K562 (cell line): ENCODE data around the gene ZRANB1.

Source experiments
- CBX3 ChIP-seq, 2 experiments: IDR thresholded peaks; 1 replicate in 1 of 2; 2 replicates in 1 of 2; pipeline ENCODE4 v1.6.1; 2012; ENCODE audit warnings: inconsistent platforms in 2 of 2, low read length in 2 of 2, borderline replicate concordance in 1 of 2, control low read depth in 1 of 2
- POLR2AphosphoS5 ChIP-seq: IDR thresholded peaks from 2 replicates; pipeline ENCODE4 v1.6.1; 2011; ENCODE audit warnings: mild to moderate bottlenecking, low read depth, low read length, moderate library complexity; ENCODE audit not compliant: control insufficient read depth, insufficient read depth
- TBL1XR1 ChIP-seq, 2 experiments: IDR thresholded peaks; 2 replicates each; pipeline ENCODE4 v1.6.1; 2012; ENCODE audit warnings: improper control_type of control experiment in 2 of 2, low read length in 2 of 2, mild to moderate bottlenecking in 1 of 2
- TF ChIP-seq, protein P1 (sequence below), 3 experiments: IDR thresholded peaks in 2 of 3; conservative IDR thresholded peaks in 1 of 3; 2 replicates each; pipeline ENCODE4 v1.5.1; 2011 to 2012; ENCODE audit warnings: low read length in 3 of 3, mild to moderate bottlenecking in 3 of 3, control low read depth in 2 of 3, improper control_type of control experiment in 1 of 3, inconsistent platforms in 1 of 3, low read depth in 1 of 3, mixed read lengths in 1 of 3, moderate library complexity in 1 of 3; ENCODE audit not compliant: insufficient read depth in 2 of 3

DNA sequence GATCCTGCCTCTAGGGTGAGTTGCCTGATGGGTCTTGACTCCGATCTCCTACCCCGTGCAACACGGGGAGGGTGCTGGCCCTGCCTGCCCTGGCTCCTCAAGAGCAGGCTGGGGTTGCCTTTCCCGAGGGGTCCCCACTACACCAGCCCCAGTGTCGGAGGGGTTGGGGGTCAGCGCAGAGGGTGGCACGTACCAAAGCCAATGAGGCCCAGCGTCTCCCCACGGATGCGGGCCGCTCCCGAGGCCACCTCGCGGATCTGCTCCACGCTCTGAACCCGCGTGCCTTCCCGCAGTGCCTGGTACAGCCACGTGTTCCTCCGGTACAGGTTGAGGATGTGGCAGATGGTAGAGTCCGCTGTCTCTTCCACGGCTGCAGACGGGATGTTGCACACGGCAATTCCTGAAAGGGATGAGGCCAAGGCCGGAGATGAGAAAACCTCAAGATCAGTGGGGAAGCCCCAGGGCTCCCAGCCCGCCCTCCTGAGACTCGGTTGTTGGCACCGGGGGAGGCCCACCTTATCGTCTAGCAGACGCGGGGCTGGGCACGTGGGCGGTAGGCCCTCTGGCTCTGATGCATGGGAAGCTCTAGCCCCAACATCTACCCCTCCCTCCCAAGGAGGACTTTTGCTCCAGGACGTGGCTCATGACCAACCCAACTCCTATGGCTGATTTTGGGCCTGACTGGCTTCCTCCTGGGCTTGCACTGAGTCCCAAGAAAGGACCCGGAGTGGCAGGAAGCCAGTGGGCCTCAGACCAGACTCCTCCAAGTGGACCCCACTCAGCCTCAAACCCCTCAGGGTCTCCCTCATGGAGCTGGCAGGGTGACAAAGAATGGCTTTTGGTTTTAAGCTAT lies 56.1 kb downstream of the ZRANB1 start:
- TF ChIP-seq POLR2AphosphoS5 (no peak), CBX3 (IDR thresholded peaks at IDR 0.05; ENCODE audit: borderline replicate concordance in 1 of 2, low read length in 2 of 2) (no peak), TBL1XR1 (IDR thresholded peaks at IDR 0.05; ENCODE audit: low read length in 2 of 2) (no peak)
- TF ChIP-seq, protein P1, sequence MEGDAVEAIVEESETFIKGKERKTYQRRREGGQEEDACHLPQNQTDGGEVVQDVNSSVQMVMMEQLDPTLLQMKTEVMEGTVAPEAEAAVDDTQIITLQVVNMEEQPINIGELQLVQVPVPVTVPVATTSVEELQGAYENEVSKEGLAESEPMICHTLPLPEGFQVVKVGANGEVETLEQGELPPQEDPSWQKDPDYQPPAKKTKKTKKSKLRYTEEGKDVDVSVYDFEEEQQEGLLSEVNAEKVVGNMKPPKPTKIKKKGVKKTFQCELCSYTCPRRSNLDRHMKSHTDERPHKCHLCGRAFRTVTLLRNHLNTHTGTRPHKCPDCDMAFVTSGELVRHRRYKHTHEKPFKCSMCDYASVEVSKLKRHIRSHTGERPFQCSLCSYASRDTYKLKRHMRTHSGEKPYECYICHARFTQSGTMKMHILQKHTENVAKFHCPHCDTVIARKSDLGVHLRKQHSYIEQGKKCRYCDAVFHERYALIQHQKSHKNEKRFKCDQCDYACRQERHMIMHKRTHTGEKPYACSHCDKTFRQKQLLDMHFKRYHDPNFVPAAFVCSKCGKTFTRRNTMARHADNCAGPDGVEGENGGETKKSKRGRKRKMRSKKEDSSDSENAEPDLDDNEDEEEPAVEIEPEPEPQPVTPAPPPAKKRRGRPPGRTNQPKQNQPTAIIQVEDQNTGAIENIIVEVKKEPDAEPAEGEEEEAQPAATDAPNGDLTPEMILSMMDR (IDR thresholded peaks at IDR 0.05 in 2 of 3, conservative IDR thresholded peaks at IDR 0.05 in 1 of 3; ENCODE audit: insufficient read depth in 2 of 3, low read depth in 1 of 3, low read length in 3 of 3) = no peak
